EL (cell line): ENCODE measurements around the gene PTAFR.

Experiments used
- DNase-seq: peaks from one replicate; pipeline ENCODE4 v3.0.0-alpha.2; 2016

The PTAFR gene

DNA sequence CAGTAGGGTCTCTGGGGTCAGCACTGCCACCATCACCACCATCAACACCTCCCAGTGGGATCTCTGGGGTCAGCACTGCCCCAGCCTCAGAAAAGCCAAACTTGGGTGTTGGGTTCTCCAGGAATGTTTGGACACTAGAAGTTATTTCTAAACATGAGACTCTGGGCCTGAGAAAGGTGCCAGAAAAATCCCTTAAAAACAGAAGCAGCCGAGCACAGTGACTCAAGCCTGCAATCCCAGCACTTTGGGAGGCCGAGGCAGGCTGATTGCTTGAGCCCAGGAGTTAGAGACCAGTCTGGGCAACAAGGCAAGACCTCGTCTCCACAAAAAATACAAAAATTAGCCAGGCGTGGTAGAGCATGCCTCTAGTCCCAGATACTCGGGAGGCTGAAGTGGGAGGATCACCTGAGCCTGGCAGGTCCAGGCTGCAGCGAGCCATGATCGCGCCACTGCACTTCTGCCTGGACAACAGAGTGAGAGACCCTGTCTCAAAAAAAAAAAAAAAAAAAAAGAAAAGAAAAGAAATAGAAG is 470 bp downstream of the PTAFR start:
- no peak for DNase-seq

DNA sequence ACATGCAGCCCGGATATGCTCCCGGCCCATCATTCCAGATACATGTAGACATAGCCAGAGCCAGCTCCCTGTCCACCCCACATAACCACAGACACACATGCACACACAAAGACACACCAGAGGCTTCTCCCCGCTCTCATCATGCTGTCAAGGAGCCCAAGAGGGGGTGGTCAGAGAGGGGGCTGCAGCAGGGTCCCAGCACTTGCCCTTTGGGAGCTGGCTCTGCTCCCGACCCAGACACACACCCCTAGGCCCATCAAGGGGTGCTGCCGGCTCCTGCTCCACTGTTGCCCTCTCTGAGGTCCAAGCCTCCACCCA is 2.6 kb downstream of the PTAFR start:
- peak; percentile 31 for DNase-seq

DNA sequence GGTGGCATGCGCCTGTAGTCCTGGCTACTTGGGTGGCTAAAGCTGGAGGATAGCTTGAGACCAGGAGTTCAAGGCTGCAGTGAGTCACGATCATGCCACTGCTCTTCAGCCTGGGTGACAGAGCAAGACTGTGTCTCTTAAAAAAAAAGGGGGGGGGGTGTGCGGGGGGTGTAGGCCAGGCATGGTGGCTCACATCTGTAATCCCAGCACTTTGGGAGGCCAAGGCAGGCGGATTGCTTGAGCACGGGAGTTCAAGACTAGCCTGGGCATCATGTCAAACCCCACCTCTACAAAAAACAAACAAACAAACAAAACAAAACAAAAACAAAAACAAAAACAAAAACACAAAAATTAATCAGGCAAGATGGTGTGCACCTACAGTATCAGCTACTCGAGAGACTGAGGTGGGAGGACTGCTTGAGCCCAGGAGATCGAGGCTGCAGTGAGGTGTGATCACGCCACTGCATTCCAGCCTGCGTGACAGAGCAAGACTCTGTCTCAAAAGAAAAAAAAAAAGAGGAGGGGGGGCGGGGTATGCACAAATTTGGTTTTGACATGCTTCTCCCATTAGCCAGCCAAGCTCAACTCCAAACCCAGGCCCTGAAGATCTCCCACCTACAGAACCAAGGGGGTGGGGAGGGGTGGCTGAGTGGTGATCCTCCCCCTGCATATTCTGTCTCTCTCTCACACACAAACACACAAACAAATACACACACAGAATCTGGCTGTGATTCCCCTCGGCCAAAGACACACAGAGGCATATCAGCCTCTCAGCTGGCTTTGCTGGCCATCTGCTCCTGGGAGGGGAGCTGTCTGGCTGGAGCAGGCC is 3.1 kb downstream of the PTAFR start:
- peak; percentile 50 for DNase-seq

DNA sequence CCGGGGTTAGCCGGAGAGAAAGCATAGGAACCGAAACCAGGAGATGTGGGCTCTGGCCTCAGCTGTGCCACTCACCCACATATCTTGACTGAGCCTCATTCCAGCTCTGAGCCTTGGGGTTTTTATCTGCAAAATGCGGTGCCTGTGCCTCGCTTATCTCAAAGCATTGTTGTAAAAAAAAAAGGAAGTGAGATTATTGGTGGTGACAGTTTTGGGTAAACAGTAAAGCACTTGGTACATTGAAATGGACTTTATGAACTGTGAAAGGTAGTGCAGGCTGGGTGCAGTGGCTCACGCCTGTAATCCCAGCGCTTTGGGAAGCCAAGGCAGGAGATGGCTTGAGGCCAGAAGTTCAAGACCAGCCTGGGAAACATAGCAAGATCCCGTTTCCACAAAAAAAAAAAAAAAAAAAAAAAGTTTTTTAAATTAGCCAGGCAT is 3.8 kb downstream of the PTAFR start:
- DNase-seq = peak; percentile 13

DNA sequence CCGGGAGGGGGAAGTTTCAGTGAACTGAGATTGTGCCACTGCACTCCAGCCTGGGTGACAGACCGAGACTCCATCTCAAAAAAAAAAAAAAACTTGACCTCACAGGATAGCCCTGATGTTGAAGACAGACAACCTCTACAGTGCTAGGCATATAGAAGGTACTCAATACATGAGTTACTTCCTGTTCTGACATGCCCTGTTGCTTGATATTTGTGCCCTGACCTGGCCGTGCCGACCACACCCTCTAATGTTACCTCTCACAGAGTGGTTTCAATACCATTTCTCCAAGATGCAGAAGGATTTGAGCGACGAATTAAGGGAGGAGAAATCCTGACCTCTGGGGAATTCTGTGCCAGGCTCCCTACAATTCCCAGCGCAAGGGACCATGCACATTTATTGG is 5.2 kb downstream of the PTAFR start:
- DNase-seq = no peak

DNA sequence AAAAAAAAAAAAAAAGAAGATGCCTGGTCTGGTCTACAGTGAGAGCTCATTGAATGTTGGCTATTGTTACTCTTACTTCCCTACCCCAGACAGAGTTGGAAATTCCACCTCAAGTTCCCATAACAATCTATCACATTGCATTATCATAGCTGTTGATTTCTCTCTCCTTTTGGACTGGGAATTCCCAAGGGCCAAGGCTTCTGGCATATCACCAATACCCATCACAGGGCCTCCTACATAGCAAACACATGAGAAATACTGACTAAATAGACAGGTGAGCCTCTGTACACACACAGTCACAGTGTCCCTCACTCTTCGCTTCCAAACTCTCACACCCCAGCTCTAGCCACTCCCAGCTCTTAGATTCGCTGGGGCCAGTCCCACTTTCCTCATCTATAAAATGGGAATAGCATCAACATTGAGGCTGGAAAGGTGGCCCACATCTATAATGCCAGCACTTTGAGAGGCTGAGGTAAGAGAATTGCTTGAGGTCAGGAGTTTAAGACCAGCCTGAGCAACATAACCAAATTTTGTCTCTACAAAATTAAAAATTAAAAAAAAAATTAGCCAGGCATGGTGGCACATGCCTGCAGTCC is 6.4 kb downstream of the PTAFR start:
- no peak for DNase-seq

DNA sequence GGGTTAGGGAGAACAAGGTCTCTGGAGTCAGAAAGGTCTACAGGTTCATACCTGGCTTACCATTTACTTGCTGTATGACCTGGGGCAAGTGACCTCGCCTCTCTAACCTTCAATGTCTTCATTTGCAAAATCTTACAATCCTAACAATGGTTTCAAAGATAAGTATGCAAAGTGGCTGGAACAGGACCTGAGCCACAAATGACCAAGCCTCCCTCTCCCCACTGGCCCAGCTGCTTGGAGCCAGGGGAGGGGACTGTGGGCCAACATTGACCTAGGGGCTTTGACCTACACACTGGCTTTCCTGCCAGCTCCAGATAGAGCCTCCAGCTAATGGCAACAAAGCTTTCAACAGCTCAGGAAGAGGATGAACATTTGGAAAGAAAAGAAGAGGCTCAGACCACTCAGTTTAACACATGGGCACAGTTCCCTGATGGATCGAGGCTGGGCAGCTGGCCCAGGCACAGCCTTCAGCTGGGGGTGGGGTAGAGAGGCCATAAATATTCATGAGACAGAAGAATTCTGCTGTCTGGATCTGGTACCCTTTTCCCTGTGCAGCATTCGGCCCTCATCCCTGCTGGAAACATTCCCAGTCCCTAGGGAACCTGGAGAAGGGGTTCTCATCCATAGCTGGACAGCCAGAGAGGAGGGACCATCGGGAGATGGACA is 12.9 kb downstream of the PTAFR start:
- DNase-seq = no peak

DNA sequence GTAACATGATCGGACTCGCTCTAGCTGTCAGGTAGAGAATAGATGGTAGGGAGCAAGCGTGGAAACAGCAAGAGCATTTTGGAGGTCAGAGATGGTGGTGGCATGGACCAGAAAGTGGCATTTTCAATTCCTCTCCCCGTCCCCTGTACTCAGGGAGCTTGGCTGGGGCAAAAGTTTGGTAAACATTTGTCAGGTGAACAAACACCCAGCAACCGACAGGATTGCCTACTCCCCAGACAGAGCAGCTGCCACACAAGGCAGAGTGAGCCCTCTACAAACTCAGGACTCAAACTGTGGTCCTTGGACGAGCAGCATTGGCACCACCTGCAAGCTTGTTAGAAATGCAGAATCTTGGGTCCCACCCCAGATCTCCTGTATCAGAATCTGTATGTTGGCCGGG is 14.3 kb downstream of the PTAFR start:
- DNase-seq = no peak

DNA sequence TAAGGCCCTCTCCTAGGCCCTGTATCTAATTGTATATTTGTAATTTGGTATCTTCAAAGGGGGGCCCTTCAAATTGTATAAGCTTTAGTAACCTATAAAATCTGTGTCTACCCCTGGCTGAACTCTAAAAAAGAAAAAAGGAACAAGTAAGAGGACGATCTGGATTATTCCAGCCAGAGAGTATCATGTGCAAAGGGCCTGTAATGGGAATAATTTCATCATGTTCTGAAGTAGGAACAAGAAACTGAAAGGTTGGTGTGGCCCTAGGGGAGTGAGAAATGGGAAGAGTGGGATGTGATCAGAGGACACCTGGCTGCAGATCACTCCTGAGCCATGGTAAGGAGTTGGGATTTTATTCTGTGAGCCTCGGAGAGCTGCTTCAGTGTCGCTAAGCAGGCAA is 14.7 kb downstream of the PTAFR start:
- DNase-seq = no peak

DNA sequence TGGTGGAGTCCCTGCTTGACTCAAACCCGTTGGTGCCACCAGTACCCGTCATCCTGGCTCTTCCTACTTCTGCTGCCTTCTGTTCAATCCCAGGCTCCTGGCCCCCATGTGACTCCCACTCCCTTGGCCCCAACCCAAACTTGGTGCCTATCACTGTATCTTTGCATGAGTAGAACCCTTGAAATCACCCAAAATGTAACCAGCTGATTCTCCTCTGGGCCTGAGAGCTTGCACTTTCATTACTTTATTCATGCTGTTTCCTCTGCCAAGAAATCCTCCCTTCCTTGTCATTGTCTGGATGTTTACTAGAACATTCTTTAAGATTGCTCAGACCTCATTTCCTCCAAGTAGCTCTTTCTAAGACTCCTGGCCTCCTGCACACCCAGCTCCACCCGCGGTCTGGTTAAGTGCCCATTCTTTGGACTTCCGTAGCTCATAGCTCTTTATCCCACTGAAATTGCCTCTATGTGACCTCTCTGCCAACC is 15.7 kb downstream of the PTAFR start:
- DNase-seq = no peak

DNA sequence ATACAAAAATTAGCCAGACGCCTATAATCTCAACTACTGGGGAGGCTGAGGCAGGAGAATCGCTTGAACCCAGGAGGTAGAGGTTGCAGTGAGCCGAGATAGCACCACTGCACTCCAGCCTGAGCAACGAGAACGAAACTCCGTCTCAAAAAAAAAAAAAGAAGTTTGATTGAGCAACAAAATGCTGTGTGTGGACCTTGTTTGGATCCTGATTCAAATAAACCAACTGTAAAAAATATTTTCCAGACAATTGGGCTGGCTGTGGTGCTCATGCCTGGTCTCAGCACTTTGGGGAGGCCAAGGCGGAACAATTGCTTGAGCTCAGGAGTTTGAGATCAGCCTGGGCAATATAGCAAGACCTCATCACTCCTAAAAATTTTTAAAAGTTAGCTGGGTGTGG is 16.8 kb downstream of the PTAFR start:
- DNase-seq = no peak

DNA sequence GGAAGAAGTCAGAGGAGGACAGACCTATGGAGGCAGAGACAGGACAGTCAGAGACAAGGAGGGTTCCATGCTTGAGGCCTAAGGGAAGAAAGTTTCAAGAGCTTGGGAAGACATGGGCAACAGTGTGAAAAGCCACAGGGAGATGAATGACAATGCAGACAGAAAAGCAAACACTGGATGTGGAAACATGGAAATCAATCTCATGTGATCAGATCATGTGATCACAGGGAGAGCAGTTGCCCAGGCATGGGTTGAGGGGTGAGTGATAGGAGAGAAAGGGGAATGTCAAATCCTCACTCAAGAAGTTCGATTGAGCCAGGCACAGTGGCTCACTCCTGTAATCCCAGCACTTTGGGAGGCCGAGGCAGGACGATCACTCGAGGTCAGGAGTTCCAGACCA is 17.2 kb downstream of the PTAFR start:
- no peak for DNase-seq

DNA sequence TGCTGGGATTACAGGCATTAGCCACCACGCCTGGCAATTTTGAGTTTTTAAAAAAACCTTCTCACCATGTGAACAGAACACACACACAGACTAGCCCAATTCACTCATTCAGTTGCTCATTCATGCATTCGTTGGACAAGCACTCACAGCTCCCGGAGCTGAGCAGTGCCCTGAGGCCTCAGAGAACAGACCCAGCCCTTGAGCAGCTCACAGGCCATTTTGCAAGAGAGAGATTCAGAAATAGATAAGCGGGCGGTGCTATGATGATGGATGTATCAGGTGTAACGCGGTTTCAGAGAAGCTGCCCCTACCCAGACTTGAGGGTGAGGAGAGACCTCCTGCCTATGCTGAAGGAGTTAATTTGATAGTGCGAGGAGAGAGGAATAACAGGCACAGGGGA is 18.6 kb downstream of the PTAFR start:
- DNase-seq = no peak

DNA sequence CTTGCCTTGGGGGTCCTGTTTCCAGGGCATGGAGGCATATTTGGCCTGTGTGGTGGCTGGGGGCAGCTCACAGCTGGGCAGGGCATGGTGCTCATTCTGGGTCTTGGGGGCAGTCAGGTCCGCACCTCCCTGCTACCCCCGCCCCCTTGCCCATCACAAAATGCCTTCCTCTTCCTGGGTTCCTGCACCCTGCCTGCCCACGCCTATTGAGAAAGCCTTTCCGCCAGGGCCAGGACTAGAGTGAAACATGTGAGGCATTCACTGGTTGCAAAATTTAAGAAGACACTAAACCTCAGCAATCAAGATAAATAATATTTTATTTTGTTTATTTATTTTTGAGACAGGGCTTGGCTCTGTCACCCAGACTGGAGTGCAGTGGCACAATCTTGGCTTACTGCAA is 19.7 kb downstream of the PTAFR start:
- no peak for DNase-seq

DNA sequence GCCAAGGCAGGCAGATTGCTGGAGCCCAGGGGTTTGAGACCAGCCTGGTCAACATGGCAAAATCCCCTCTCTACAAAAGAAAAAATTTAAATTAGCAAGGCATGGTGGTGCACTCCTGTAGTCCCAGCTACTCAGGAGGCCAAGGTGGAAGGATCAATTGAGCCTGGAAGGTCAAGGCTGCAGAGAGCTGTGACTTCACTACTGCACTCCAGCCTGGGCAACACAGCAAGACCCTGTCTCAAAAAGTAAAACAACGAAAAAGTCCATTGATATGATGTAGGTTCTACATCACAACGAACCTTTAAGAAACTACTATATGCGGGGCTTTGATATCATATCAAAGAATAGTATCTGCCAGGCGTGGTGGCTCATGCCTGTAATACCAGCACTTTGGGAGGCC is 20.9 kb downstream of the PTAFR start:
- DNase-seq = no peak

DNA sequence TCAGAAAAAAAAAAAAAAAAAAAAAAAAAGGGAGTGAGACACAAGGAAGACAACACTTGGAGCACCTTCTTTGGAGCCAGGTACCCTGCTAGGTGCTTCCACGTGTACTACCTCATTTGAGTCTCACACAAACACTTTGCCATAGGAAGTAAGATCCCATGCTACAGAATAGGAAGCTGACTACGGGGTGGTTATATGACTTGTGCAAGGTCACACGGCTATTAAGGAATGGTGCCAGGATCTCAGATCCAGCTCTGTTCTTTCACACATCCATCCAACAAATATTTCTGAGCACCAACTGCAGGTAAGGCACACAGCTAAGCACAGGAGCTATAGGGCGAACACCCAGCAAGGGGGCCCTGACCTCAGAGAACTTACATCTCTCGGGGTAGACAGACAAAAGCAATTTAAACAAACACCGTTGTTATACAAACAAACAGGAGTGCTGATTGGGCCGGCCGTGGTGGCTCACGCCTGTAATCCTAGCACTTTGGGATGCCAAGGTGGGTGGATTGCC is 22.4 kb downstream of the PTAFR start:
- no peak for DNase-seq

DNA sequence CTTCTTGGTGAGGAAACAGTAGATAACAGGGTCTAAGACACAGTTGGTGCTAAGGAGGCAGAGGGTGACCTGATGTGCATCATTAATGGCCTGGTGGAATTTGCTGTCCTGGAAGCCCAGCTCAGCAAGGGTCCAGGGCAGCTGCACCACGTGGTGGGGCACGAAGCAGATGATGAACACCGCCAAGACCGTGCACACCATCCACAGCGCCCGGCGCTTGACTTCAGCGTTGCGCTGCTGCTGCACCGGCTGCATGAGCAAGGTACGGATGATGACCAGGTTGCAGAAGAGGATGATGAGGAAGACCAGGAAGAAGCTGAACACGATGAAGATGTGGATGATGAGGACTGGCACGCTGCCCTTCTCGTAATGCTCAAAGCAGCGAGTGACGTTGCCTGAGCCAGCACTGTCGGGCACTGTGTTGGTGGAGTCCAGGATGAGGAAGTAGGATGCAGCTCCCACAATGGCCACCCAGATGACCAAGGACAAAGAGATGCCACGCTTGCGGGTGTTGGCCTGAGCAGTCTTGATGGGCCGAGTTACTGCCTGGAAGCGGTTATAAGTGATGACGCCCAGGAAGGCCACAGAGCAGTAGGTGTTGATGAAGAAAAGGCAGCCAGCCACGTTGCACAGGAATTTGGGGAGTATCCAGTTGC is 26.2 kb downstream of the PTAFR start:
- DNase-seq = no peak

DNA sequence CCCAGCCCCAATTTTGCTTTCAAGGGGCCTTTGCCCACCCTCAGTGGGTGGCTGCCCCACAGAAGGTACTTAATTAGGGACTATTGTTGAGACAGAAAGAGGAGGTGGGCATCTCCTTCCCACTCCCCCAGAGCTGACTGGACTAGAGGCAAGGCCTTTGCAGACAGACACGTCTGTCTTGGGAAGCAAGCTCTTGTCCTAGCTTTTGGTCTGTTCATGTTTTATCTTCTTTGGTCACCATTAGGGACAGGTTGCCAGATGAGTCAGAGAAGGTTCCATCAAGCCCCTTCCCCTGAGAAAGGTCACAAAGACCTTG is 27.7 kb downstream of the PTAFR start:
- DNase-seq = no peak

DNA sequence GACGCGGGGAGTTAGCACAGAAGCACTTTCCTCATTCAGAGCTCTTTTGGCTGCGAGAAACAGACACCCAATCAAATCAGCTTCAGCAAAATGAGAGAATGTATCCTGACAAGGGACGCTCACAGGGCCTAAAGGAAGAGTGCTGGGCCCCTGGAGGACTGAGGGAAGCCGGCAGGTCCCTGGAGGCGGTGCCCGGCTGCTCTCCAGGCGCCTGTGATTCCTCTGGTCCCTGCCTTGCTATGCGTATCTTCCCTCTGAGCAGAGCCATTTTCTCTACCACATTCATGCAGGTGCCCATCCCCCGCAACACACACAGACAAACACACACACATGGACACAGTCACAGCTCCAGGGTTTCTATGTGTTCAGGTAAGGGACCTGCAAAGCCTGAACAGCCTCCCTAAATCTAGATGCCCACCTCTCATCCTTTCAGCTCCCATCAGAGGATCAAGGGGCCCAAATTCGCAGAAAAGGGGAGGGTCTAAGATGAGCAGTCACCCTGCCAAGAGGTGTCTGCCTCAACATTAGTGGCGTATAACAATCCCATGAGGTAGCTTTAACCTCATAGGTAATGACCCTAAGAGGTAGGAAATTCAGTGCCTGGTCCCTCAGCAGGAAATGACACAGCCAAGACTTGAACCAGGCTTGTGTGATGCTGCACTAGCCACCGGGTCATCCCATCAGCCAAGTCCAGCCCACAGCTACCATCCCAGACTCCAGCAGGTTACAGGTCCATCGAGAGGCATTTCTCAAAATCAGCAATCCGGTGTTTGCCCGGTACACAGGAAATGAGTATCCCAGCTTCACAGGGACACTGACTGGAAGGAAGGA is 29.0 kb downstream of the PTAFR start:
- no peak for DNase-seq

DNA sequence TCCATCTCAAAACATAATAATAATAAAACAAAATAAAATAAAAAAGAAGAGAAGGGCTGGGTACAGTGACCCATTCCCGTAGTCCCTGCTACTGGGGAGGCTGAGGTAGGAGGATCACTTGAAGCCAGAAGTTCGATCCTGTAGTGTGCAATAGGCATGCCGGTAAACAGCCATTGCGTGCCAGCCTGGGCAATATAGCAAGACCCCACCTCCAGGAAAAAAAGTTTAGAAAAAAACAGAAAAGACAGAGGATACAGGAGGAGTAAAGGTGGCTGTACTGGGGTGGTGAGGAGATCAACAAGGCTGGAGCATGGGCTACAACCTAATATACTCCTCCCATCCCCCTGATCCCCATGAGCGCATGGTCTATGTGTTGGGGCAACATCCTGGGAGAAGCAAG is 30.8 kb downstream of the PTAFR start:
- DNase-seq = no peak

DNA sequence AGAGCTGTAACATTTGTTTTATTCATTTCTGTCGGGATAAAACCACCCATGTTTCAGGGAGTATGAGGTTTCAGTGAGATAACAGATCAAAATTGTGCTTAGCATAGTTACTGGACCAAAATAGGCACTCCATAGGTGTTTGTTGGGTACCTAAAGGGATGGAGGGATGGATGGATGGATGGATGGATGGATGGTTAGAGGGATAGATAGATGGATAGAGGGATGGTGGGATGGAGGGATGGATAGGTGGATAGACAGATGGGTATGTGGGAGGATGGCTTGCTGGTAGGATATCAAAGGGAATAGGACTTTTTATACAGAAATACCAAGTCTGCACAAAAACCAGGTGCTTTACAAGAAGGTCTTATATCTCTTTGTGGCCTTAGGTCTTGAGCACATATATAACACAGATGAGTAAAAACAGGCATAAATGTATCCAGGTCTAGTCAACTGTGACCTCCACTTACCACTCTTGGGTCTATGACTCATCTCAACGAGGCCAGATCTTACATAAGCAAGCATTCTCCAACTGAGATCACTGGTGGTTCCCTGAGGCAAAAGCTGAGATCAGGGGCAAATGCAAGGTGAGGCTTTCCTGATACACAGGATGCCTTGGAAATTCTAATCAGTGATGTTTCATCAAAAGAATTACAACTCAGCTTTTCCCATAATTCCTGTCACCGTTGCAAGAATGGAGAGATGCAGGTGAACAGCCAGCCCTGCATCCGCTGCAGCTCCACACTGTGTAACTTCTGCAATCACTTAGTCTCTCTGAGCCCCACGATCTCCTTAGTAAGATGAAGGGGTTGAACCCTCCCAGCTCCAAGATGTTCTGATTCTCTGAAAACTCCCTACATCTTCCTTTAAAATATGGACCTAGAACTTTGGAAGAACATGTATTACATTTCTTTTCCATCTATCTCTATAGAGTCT is 32.0 kb downstream of the PTAFR start:
- DNase-seq = peak; percentile 79
